Endodermal cell (in vitro differentiated cells): ENCODE data around the gene BACH2. TPM values are rescaled to one million over a fixed set of nuclear protein-coding genes. Genes with fewer than 3 reads are reported as not detected.

Experiments used
- DNase-seq: peaks from one replicate; pipeline ENCODE4 v3.0.0-alpha.2; 2017
- H3K27ac ChIP-seq: 2 replicates; pipeline ENCODE4 v1.5.1; 2013; ENCODE audit warnings: mild to moderate bottlenecking, low read depth, low read length, moderate library complexity
- H3K27me3 ChIP-seq: 2 replicates; pipeline ENCODE4 v1.6.1; 2013; ENCODE audit warnings: mild to moderate bottlenecking, low read length, moderate library complexity; ENCODE audit not compliant: insufficient read depth, control insufficient read depth, poor library complexity, severe bottlenecking
- H3K36me3 ChIP-seq: 2 replicates; pipeline ENCODE4 v1.7.0; 2013; ENCODE audit warnings: mild to moderate bottlenecking, low read length, moderate library complexity; ENCODE audit not compliant: control insufficient read depth, insufficient read depth
- H3K4me1 ChIP-seq: one replicate; pipeline ENCODE4 v1.7.0; 2013; ENCODE audit warnings: low read length; ENCODE audit not compliant: control insufficient read depth, insufficient read depth
- H3K4me3 ChIP-seq: 2 replicates; pipeline ENCODE4 v1.5.1; 2013; ENCODE audit warnings: mild to moderate bottlenecking, low read length, moderate library complexity
- H3K9ac ChIP-seq: 2 replicates; pipeline ENCODE4 v1.6.1; 2013; ENCODE audit warnings: mild to moderate bottlenecking, low read length, moderate library complexity; ENCODE audit not compliant: poor library complexity, severe bottlenecking; ENCODE audit errors: extremely low read depth
- H3K9me3 ChIP-seq: 2 replicates; pipeline ENCODE4 v1.6.1; 2013; ENCODE audit warnings: mild to moderate bottlenecking, low read length, moderate library complexity; ENCODE audit not compliant: control insufficient read depth
- H3K27ac Mint-ChIP-seq: 2 replicates; pipeline ENCODE4 v1.8.0; 2020; ENCODE audit warnings: mixed read lengths
- H3K27me3 Mint-ChIP-seq: 2 replicates; pipeline ENCODE4 v1.8.0; 2021; ENCODE audit warnings: mild to moderate bottlenecking, mixed read lengths; ENCODE audit not compliant: insufficient read depth
- H3K36me3 Mint-ChIP-seq: 2 replicates; pipeline ENCODE4 v1.8.0; 2020; ENCODE audit warnings: low read depth, mixed read lengths
- H3K4me1 Mint-ChIP-seq: 2 replicates; pipeline ENCODE4 v1.8.0; 2020; ENCODE audit warnings: mixed read lengths
- H3K4me3 Mint-ChIP-seq: 2 replicates; pipeline ENCODE4 v1.8.0; 2020; ENCODE audit warnings: mild to moderate bottlenecking, moderate library complexity, mixed read lengths
- H3K9me3 Mint-ChIP-seq: 2 replicates; pipeline ENCODE4 v1.8.0; 2020; ENCODE audit warnings: mild to moderate bottlenecking, mixed read lengths
- WGBS, 2 experiments: methylation state at CpG; one replicate each; pipeline versions ENCODE4 v1.1.5 to v1.1.7; 2013; ENCODE audit warnings: missing lambda C conversion rate in 2 of 2, mixed read lengths in 1 of 2; ENCODE audit not compliant: insufficient coverage in 1 of 2, insufficient read length in 1 of 2; 5-methylcytosine and 5-hydroxymethylcytosine counted together
- total RNA-seq, 2 donors: library from RNA; stranded (reverse); fragmentation: NEBNext Ultra II Directional in 1 of 2; extraction: Animal tissue kit (Norgen Biotek cat#: 25700) in 1 of 2; gene quantifications; 2 replicates in 1 of 2; 3 replicates in 1 of 2; pipeline ENCODE4 v1.2.1, GENCODE V29; 2021
- TF ChIP-seq, protein P1 (sequence below): fragments of 200-600 bp; sonication (generic); conservative IDR thresholded peaks from 2 replicates; pipeline ENCODE4 v1.5.0; 2021; ENCODE audit warnings: antibody characterized with exemption, mild to moderate bottlenecking

BACH2 gene
- total RNA-seq, 2 donors from 2014 or later, result 11.0 to 22.3 TPM

DNA sequence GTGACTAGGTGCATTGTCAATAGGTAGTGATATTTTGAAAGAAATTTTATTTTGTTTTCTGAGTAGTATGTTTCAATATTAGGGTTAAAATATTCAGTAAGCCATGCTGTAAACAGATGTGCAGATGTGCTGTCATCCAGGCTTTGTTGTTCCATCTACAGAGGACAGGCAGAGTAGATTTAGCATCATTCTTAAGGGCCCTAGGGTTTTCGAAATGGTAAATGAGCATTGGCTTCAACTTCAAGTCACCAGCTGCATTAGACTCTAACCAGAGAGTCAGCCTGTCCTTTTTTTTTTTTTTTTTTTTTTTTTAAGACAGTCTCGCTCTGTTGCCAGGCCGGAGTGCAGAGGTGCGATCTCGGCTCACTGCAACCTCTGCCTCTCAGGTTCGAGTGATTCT, 27.1 kb upstream of the BACH2 start:
- Histone ChIP-seq H3K36me3 (no peaks in the 10 kb centered on the region), H3K9me3 (no peaks in the 10 kb centered on the region), H3K9ac (no peak overlapping the region), H3K27me3 (no peaks in the 10 kb centered on the region), H3K4me3 (no peak overlapping the region), H3K4me1 (peaks cover 4% of the 10 kb centered on the region), H3K27ac (no peak overlapping the region)
- 91 to 93% methylated on average over 5 to 6 of the region's 6 CpGs for WGBS, 2 experiments
- Mint-ChIP-seq H3K4me3 (no peak overlapping the region), H3K9me3 (no peaks in the 10 kb centered on the region), H3K4me1 (peaks cover 12% of the 10 kb centered on the region), H3K36me3 (no peaks in the 10 kb centered on the region), H3K27me3 (no peaks in the 10 kb centered on the region), H3K27ac (no peak overlapping the region)
- TF ChIP-seq, protein P1, sequence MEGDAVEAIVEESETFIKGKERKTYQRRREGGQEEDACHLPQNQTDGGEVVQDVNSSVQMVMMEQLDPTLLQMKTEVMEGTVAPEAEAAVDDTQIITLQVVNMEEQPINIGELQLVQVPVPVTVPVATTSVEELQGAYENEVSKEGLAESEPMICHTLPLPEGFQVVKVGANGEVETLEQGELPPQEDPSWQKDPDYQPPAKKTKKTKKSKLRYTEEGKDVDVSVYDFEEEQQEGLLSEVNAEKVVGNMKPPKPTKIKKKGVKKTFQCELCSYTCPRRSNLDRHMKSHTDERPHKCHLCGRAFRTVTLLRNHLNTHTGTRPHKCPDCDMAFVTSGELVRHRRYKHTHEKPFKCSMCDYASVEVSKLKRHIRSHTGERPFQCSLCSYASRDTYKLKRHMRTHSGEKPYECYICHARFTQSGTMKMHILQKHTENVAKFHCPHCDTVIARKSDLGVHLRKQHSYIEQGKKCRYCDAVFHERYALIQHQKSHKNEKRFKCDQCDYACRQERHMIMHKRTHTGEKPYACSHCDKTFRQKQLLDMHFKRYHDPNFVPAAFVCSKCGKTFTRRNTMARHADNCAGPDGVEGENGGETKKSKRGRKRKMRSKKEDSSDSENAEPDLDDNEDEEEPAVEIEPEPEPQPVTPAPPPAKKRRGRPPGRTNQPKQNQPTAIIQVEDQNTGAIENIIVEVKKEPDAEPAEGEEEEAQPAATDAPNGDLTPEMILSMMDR, result no peak
- no peak for DNase-seq

DNA sequence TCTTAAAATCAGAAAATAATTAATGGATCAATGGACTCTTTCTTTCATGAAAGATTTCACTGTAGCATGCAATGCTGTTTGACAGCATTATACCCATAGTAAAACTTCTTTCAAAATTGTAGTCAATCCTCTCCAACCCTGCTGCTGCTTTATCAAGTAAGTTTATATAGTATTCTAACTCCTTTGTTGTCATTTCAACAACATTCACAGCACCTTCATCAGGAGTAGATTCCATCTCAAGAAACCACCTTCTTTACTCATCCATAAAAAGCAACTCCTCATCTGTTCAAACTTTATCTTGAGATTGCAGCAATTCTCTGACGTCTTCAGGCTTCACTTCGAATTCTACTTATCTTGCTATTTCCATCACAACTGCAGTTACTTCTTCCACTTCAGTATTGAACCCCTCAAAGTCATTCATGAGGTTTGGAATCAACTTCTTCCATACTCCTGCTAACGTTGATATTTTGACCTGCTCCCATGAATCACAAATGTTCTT, 26.4 kb upstream of the BACH2 start:
- 89 to 92% methylated on average over 3 of the region's 3 CpGs for WGBS, 2 experiments
- Mint-ChIP-seq H3K9me3 (no peaks in the 10 kb centered on the region), H3K36me3 (no peaks in the 10 kb centered on the region), H3K27me3 (no peaks in the 10 kb centered on the region), H3K4me3 (no peak overlapping the region), H3K4me1 (peaks cover 5% of the 10 kb centered on the region), H3K27ac (no peak overlapping the region)
- Histone ChIP-seq H3K9me3 (no peaks in the 10 kb centered on the region), H3K4me3 (no peak overlapping the region), H3K36me3 (no peaks in the 10 kb centered on the region), H3K27me3 (no peaks in the 10 kb centered on the region), H3K27ac (no peak overlapping the region), H3K4me1 (peaks cover 4% of the 10 kb centered on the region), H3K9ac (no peak overlapping the region)
- no peak for DNase-seq
- TF ChIP-seq, protein P1, result no peak

DNA sequence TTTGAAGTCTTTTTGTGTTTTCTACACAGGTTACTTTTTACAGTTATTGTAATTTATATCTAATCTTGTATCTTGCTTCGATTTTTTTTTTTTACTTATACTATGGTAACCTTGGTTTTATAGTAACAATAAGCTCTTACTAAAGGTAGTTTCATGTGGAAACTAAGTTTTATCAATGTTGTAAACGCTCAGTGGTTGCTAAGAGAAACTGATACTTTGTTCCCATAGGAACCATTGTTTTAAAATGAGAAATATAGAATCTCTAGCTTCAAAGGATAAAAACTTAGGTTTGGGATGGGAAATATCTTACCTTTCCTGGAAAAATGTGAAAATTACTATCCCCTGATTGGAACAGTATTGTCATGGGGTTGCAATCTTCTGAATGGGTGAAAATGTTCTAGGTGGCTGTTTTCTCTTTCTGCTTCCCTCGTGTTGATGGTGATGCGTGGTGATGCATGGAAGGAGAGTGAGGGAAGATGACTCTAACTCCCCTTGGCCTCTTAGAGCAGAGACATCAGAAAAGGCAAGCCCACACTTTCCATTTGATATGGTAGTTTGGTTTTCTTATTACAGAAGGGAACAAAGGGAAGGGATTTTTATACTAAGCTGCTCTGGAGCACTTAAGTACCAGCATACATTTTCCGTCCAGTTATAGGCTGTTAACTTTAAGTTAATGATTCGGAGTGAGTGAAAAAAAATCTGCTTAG, 23.5 kb upstream of the BACH2 start:
- H3K4me3 ChIP-seq, result no peak overlapping the region
- no peaks in the 10 kb centered on the region for H3K27me3 ChIP-seq
- no peak for DNase-seq
- H3K36me3 ChIP-seq, result no peaks in the 10 kb centered on the region
- no peak overlapping the region for H3K9ac ChIP-seq
- no peak overlapping the region for H3K27ac ChIP-seq
- H3K4me1 ChIP-seq, result peaks cover 4% of the 10 kb centered on the region
- 89 to 95% methylated on average over 3 to 4 of the region's 6 CpGs for WGBS, 2 experiments
- Mint-ChIP-seq H3K36me3 (no peaks in the 10 kb centered on the region), H3K27me3 (no peaks in the 10 kb centered on the region), H3K4me3 (no peak overlapping the region), H3K4me1 (peaks cover 4% of the 10 kb centered on the region), H3K9me3 (no peaks in the 10 kb centered on the region), H3K27ac (no peak overlapping the region)
- TF ChIP-seq, protein P1, result no peak
- H3K9me3 ChIP-seq, result no peaks in the 10 kb centered on the region
